Measurements from ENCODE around the gene IL36G.

DNA sequence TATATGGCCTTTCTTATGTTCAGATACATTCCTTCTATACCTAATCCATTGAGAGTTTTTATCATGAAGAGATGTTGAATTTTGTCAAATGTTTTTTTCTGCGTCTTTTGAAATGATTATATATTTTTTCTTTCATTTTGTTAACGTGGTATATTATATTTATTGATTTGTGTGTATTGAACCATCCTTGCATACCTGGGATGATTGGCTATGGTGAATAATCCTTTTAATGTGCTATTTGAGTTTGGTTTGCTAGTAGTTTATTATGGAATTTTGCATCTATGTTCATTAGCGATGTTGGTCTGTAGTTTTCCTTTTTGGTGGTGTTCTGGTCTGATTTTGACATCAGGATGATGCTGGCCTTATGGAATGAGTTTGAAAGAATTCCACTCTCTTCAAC is 11.8 kb downstream of the IL36G start:
- TF ChIP-seq, protein P1, sequence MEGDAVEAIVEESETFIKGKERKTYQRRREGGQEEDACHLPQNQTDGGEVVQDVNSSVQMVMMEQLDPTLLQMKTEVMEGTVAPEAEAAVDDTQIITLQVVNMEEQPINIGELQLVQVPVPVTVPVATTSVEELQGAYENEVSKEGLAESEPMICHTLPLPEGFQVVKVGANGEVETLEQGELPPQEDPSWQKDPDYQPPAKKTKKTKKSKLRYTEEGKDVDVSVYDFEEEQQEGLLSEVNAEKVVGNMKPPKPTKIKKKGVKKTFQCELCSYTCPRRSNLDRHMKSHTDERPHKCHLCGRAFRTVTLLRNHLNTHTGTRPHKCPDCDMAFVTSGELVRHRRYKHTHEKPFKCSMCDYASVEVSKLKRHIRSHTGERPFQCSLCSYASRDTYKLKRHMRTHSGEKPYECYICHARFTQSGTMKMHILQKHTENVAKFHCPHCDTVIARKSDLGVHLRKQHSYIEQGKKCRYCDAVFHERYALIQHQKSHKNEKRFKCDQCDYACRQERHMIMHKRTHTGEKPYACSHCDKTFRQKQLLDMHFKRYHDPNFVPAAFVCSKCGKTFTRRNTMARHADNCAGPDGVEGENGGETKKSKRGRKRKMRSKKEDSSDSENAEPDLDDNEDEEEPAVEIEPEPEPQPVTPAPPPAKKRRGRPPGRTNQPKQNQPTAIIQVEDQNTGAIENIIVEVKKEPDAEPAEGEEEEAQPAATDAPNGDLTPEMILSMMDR (conservative IDR thresholded peaks at IDR 0.05; ENCODE audit: low read length): no peak
- no peak for TF ChIP-seq EZH2phosphoT487 (IDR thresholded peaks at IDR 0.05; ENCODE audit: borderline replicate concordance, low read depth, low read length)
